Measurements from ENCODE around the gene PCDHGA1.

The PCDHGA1 gene

GRCh38 chr5:141534492-141535213 is 204.3 kb downstream of the PCDHGA1 start:
- TF ChIP-seq, protein P1, sequence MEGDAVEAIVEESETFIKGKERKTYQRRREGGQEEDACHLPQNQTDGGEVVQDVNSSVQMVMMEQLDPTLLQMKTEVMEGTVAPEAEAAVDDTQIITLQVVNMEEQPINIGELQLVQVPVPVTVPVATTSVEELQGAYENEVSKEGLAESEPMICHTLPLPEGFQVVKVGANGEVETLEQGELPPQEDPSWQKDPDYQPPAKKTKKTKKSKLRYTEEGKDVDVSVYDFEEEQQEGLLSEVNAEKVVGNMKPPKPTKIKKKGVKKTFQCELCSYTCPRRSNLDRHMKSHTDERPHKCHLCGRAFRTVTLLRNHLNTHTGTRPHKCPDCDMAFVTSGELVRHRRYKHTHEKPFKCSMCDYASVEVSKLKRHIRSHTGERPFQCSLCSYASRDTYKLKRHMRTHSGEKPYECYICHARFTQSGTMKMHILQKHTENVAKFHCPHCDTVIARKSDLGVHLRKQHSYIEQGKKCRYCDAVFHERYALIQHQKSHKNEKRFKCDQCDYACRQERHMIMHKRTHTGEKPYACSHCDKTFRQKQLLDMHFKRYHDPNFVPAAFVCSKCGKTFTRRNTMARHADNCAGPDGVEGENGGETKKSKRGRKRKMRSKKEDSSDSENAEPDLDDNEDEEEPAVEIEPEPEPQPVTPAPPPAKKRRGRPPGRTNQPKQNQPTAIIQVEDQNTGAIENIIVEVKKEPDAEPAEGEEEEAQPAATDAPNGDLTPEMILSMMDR (conservative IDR thresholded peaks at IDR 0.05; ENCODE audit: low read depth, low read length): no peak
- H3K4me3 ChIP-seq (ENCODE audit: low read depth, low read length): no peak overlapping the region
- no peak for DNase-seq (ENCODE audit: low read depth)

- H3K4me3 ChIP-seq (ENCODE audit: low read depth, low read length): no peak overlapping the region
- DNase-seq (ENCODE audit: low read depth): no peak
- TF ChIP-seq, protein P1 (conservative IDR thresholded peaks at IDR 0.05; ENCODE audit: low read depth, low read length): no peak
Measured at GRCh38 chr5:141543053-141543452, 212.7 kb downstream of the PCDHGA1 start.

DNA sequence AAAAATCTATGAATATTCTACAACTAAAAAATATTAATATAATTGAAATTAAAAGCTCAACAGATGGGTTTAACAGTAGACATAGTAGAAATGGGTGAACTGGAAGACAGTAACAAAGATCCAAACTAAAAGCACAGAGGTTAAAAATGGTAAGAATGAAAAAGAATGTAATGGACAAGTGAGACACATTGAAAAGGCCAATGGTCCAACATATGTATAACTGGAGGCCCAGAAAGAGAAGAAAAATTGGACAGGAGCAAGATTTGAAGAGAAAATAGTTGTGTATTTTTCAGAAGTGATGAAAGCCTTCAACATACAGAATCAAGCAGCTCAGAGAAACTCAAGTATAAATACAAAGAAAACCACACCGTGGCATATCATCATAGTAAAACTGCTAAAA is 217.2 kb downstream of the PCDHGA1 start:
- peak; percentile 61 for DNase-seq (ENCODE audit: low read depth)
- TF ChIP-seq, protein P1 (conservative IDR thresholded peaks at IDR 0.05; ENCODE audit: low read depth, low read length): no peak
- H3K4me3 ChIP-seq (ENCODE audit: low read depth, low read length): no peak overlapping the region

DNA sequence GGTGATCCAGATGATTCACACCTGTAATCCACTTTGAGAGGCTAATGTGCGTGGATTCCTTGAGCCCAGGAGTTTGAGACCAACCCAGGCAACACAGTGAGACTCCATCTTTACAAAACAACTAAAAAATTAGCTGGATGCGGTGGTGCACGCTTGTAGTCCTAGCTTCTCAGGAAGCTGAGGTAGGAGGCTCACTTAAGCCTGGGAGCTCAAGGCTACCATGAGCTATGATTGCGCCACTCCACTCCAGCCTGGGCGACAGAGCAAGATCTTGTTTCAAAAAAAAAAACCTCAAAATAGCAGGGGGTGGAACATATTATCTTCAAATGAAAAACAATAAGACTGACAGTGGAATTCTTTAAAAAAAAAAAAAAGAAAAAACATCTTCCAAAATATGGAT is 217.6 kb downstream of the PCDHGA1 start:
- no peak overlapping the region for H3K4me3 ChIP-seq (ENCODE audit: low read depth, low read length)
- DNase-seq (ENCODE audit: low read depth): peak; percentile 65
- TF ChIP-seq, protein P1 (conservative IDR thresholded peaks at IDR 0.05; ENCODE audit: low read depth, low read length): no peak

- TF ChIP-seq, protein P1 (conservative IDR thresholded peaks at IDR 0.05; ENCODE audit: low read depth, low read length): peak; percentile 87
- DNase-seq (ENCODE audit: low read depth): peak; percentile 100
- H3K4me3 ChIP-seq (ENCODE audit: low read depth, low read length): peak overlapping the region; percentile 43
Measured at GRCh38 chr5:141557681-141558136, 227.4 kb downstream of the PCDHGA1 start.

DNA sequence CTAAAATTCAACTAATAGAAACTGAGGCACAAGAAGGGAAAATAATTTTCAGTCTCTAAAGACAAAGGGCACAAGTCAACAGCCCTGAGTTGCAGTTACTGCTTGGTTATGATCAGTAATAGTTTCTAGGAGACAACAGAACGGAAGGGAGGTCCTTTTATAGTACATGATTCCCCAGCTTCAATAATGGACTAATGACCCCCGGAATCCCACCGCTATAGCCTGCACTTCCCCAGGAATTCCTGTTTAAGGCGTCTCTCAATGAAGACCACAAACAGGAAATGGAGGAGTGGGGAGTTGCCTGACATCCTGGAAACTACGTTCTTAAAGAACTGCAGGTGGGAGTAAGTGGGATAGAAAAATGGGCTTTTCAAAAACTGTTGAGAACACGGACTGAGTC is 227.8 kb downstream of the PCDHGA1 start:
- H3K4me3 ChIP-seq (ENCODE audit: low read depth, low read length): peak overlapping the region; percentile 26
- DNase-seq (ENCODE audit: low read depth): peak; percentile 43
- TF ChIP-seq, protein P1 (conservative IDR thresholded peaks at IDR 0.05; ENCODE audit: low read depth, low read length): no peak

- TF ChIP-seq, protein P1 (conservative IDR thresholded peaks at IDR 0.05; ENCODE audit: low read depth, low read length): no peak
- peak; percentile 60 for DNase-seq (ENCODE audit: low read depth)
- no peak overlapping the region for H3K4me3 ChIP-seq (ENCODE audit: low read depth, low read length)
Measured at GRCh38 chr5:141559461-141559860, 229.1 kb downstream of the PCDHGA1 start.
